Measurements from ENCODE around the gene TNFRSF4.

TNFRSF4 gene

DNA sequence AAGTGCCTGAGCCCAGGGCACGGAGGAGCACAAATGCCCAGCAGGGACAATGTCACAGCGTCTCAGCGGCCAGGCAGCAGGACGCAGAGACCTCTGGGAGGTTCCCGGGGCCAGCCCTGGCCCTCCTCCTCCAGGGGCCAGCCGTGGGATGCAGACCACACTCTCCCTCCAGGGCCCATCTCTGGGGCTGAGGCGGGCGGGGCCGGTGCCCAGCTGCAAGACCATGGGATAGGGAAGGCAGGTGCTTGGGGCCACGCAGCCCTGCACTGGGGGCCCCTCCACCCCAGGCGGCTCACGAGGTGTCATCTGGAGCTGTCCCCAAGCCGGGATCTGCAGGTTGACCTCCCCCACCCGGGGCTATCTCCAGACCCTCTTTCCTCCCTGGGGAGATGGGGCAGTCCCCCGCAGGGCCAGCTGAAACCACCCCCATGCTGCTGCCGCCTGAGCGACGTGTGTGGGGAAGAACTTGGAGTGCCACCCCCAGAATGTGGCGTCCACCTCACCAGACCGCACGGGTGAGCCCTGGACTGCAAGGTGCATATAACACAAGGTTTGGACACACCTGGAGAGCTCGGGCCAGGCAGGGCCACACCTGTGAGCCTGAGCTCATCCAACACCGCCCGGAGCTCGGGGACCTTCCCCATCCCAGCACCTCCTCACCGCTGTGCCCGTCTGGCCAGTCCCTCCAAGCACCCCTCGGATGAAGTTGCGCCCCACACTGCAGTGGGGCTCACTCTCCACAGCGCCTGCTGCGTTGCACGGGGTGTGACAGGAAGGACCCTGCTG is 44.3 kb downstream of the TNFRSF4 start:
- no peak for DNase-seq (ENCODE audit: low read depth in 2 of 2)

DNA sequence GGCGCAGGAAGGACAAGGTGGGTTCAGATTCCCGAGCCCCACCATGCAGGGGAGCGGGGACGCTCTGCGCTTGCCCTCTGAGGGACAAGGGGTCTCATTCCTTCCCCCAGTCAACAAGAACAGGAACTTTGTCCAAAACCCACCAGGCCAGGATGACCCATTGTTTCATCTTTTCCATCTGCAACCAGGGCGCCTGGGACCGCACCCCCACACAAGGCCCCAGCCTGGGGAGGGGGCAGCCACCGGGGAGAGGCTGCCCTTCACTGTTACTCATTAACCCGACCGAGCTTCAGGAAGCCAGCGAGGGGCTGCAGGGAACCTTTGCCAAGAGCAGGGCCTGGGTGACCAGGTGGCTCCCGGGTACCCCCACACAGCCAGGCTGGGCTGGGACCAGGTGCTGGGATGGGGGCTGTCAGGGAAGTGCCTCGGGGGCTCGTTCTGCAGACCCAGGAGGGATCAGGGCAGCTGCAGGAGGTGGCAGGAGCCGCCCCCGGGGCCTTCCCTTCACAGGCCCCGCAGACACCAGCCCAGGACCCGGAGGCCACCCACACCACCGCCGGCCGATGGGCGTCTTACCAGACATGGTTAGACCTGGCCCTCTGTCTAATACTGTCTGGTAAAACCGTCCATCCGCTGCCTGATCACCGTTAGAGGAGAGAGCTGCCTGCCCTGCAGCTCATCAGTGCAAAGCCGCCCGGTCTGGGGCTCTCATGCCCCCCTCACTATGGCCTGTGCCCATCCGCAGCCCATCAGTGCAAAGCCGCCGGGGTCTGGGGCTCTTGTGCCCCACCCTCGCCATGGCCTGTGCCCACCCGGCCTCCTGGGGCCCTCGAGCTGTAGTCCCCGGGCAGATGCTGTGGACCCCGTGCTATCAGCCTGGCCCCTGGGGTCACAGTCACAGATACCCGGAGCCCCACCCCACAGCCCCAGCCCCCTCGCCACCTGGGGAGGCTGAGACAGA is 45.2 kb downstream of the TNFRSF4 start:
- DNase-seq (ENCODE audit: low read depth in 2 of 2): no peak

DNA sequence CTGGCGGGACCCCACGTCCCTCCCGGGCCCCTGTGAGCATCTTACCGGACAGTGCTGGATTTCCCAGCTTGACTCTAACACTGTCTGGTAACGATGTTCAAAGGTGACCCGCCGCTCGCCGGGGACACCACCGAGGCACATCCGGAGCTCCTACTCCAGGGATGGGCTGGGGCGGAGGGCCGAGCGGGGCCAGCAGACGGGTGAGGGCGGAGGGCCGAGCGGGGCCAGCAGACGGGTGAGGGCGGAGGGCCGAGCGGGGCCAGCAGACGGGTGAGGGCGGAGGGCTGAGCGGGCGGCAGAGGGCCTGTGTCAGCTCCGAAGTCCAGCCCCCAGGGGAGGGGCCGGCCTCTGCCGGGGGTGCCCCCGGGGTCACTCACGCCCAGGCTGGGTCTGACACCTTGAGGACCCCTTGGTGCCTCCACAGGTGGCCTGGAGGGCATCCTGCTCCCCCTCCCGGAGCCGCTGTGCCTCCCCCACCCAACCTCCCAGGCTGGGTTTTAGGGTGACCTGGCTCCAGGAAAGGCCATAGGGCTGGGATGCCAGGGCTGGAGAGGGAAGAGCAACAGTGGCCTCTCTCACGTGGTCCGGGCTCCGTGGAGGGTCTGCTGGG is 46.0 kb downstream of the TNFRSF4 start:
- DNase-seq (ENCODE audit: low read depth in 2 of 2): no peak

DNA sequence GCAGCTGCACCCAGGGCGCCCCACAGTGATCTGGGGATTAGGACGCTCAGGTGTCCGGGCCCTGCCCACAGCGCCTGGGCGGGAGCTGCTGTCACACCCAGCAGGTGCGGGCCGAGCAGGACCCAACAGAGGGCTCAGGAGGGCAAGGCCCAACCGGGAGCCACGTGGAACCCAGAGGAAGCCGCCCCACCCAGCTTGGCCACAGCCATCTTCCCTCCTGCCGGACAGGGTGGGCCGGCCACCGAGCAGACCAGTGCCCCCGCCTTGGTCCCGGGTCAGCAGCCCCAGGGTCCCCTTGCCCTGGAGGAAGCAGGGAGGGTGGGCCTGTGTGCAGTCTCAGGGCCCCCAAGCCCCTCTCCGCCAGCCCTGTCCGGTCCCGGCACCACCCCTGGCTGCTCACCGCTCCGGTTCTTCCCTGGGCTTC is 46.5 kb downstream of the TNFRSF4 start:
- DNase-seq (ENCODE audit: low read depth in 2 of 2): no peak

DNA sequence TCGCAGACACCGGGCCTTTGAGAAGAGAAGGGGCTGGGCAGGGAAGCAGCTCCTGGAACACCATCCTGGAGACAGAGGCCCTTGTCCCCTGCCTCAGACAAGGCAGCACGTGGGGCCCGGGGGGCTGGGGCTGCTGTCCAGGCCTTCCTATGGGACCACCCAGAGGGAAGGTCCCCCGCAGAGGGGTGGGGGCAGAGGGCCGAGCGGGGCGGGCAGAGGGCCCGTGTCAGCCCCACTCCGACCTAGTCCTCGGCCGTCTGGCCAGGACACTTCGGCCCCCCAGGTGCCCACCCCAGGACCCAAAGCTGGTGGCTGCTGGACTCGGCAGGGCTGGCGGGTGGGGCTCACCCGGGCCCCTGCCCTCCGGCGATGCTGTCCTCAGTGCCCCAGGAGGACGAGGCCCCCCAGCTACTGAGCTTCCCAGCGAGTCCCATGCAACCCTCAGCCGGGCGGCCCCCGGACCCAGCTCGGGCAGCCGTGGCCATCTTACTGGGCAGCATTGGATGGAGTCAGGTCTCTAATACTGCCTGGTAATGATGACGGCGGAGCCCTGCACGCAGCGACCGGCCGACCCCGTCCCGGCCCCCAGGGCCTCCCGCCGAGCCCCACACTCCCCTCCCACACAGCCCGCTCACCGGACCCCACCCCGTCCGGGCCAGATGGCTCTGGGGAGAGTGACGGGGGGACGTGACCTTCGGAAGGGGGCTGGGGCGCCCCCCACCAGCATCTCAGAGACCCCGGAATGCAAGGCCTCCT is 47.1 kb downstream of the TNFRSF4 start:
- no peak for DNase-seq (ENCODE audit: low read depth in 2 of 2)

DNA sequence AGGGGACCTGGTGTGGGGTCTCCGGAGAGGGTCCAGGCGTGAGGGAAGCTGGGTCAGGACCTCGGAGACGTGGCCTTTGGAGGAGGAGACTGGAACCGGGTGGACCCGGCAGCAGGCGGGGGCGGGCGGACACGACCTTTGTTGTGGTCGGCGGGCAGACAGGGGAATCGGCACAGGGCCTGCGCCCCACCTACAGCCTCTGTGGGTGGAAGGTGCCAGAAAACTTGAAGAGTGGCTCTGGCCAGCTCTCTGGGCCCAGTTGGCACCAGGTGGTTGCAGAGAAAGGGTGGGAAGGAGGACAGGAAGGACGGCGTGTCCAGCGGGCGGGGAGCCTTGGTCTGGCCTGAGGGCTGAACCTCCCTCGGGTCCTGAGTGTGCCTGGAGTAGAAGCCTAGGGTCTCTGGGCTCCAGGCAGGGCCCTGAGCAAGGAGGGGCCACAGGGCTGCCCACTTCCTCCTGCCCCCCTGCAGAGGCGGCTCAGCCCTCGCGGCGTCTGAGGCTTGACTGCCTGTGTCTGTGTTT is 48.0 kb downstream of the TNFRSF4 start:
- no peak for DNase-seq (ENCODE audit: low read depth in 2 of 2)

DNA sequence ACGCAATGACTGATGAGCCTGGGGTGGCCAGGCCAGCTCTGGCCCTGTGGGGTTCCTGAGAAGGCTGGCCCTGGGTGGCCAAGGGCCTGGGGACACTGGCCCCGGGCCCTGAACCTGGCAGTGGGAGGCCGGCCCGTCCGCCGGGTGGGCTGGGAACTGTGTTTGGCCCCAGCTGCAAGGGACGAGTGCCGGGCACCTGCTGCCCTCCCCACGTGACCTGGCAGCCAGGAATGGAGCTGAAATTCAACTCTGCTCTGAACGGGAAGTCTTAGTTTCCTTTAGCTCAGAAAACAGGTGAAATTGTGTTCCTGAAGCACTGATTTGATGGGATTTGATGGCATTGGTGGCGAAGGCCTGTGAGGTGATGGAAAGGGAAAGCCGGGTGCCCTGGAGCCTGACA is 48.5 kb downstream of the TNFRSF4 start:
- no peak for DNase-seq (ENCODE audit: low read depth in 2 of 2)

DNA sequence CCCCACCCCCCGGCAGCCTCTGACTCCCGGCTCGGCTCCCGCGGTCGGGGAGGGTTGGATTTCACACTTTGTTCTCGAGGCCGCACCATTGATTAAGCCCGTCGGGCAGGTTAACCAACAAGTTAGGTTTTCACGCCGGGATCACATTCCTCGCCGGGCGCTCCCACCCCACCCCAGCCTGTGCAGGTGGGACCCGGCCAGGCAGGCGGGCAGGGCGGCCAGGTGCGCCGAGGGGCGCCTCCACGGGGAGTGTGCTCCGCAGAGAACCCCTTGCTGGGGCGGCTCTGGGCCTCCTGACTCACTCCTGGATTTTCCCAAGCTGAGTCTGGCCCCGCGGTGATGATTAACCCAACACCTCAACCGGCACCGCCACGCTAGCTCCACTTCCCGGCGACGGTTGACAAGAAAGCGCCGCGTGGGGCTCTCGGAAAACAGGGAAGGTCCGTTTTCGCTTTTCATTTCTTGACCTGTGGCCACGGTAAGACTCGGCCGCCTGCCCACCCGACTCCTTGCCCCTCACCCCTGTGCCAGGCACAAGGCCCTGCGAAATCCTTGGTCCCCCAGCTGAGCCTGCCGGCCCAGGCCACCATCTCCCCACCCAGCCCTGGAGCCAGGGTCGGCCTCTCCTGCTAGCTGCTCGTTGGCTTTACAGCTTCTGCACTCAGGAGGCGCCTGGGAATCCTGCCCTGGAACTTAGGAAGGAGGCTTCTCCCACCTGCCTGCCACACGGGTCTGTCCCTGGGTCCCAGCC is 49.1 kb downstream of the TNFRSF4 start:
- DNase-seq (ENCODE audit: low read depth in 2 of 2): no peak

DNA sequence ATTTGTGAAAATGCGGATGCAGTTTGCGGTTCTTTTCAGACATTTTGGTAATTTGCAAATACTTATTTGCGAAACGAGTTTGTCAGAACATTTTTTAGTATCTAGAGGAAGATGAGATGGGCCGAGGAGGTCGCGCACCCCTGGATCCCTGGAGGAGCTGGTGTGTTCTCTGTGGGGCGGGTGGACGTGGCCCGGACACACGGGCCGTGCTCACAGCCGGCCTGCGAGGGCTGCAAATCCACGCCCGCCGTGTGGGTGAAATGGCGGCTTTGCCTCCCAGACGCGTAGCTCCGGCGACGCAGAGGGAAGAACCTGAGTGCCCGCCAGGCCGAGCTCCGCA is 49.6 kb downstream of the TNFRSF4 start:
- no peak for DNase-seq (ENCODE audit: low read depth in 2 of 2)

DNA sequence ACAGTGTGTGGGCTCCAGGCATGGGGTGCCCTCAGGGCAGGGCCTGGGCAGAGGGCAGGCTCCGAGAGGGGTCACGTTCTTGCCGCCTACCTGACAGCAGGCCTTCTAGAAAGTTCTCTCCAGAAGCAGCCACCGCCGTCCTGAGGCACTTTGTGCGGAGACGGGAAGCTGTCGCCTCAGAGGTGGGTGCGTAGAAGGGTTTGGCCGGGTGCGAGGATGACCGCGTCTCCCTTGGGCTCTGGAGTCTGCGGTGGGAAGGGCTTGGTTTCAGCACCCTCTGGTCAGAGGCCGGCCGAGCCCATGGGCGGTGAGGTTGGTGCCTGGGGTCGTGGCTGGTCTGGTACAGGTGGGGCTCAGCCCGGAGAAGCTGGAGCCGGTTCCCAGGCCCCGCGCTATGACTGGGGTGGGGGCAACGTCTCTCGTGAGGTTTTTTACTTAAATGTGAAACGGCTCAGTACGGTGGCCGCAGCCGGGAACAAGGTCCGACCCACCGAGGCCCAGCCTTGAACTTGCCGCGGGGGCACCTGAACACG is 50.3 kb downstream of the TNFRSF4 start:
- DNase-seq (ENCODE audit: low read depth in 2 of 2): no peak

DNA sequence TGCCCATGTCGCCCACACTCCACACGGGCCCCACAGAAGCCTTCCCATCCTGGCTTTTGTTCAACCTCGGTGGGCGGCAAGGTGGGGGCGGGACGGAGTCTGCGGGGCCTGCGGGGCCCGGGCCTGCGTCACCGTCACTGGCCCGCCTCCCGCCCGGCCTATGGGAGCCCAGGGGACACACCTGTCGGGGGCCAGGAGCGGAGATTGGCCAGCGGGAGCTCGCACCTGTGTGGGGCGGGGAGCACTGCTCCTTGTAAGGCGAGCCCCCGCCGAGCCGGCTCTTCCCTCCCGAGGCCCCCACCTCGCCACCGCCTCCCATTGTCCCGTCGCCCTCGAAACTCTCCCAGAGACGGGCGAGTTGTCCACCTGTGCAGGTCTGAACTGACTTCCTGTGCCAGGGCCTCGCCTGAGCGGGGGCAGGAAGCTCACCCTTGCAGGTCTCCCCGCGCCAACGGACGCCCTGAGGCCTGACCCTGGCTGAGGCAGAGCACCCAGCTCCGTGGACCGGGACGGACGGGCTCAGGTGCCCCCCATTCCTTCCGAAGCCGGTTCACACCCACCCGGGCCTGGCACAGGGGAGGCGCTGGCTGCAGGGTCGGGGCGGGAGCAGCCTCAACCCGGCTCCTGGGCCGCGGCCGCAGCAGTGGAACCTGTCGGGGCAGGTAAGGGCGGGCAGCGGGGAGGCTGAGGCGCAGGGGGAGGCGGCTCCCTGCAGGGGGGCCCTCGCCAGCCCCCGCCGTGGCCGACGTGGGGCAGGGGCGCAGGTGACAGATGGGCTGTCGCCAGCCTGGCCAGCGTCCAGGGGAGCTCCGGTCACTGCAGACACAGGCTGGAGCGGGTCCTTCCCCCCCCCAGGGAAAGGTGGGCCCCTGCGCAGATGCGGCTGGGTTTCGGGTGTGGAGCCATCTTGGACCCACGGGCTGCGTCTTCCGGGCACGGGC is 51.1 kb downstream of the TNFRSF4 start:
- no peak for DNase-seq (ENCODE audit: low read depth in 2 of 2)

DNA sequence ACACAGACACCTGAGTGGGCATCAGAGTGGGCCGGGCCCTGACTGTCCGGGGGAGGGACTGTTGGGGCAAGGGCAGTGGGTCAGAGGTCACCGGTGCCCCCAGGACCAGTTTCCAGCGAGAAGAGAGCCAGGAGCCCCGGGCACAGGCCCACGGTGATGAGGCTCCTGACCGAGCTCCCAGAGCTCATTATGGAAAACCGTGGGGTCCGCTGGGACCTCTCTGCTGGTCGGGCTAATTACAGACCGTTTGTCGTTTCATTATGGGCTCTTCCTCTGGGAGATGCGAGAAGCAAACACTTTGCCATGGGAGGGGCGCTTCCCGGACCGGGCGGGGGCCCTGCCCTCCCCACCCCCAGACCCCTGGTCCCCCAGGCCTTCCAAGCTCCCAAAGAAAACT is 52.3 kb downstream of the TNFRSF4 start:
- DNase-seq (ENCODE audit: low read depth in 2 of 2): no peak

Data from activated CD4-positive, alpha-beta T cell treated with anti-CD3 and anti-CD28 coated beads for 24 hours (primary cell).